GM10266 (cell line): ENCODE results near the gene SIAH3.

Experiments used
- DNase-seq: peaks from one replicate; pipeline ENCODE4 v3.0.0; 2012; ENCODE audit errors: extremely low spot score
- TF ChIP-seq, protein P1 (sequence below): IDR thresholded peaks from 2 replicates; pipeline ENCODE4 v1.5.1; 2012; ENCODE audit warnings: mild to moderate bottlenecking, low read depth; ENCODE audit not compliant: control insufficient read depth, insufficient read depth; ENCODE audit errors: missing control alignments

The SIAH3 gene

DNA sequence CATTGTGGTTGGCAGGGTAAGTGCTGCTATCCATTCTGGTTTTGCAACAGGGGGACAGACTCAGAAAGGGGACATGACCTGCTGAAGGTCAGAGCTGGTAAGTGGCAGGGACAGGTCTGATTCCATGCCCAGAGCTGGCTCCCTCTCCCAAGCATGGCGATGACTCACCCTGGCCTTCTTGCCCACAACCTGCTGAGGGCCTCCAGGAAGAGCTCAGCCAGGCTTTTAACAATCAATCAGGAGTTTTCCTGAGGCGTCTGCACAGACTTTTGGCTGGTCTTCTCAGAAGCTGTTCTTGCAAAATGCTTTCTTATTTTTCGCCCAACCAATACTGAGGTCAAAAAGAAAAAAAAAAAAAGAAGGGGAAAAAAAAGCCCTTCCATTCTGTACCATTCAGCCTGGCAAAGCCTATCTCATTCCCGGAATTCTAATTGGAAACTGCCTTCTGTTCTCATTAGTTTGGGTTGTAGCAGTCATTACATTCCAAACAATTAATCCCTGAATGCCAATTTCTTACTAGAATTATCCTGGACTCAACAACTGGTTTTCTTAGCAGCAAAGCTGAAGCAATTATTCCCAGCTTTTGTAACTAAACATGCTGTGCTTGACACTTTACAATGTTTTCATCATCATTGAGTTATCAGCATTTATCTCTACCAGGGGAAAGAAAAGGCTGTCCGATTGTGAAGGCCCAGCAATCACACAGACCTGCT, 17.7 kb downstream of the SIAH3 start:
- TF ChIP-seq, protein P1, sequence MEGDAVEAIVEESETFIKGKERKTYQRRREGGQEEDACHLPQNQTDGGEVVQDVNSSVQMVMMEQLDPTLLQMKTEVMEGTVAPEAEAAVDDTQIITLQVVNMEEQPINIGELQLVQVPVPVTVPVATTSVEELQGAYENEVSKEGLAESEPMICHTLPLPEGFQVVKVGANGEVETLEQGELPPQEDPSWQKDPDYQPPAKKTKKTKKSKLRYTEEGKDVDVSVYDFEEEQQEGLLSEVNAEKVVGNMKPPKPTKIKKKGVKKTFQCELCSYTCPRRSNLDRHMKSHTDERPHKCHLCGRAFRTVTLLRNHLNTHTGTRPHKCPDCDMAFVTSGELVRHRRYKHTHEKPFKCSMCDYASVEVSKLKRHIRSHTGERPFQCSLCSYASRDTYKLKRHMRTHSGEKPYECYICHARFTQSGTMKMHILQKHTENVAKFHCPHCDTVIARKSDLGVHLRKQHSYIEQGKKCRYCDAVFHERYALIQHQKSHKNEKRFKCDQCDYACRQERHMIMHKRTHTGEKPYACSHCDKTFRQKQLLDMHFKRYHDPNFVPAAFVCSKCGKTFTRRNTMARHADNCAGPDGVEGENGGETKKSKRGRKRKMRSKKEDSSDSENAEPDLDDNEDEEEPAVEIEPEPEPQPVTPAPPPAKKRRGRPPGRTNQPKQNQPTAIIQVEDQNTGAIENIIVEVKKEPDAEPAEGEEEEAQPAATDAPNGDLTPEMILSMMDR, result no peak
- DNase-seq, result no peak

DNA sequence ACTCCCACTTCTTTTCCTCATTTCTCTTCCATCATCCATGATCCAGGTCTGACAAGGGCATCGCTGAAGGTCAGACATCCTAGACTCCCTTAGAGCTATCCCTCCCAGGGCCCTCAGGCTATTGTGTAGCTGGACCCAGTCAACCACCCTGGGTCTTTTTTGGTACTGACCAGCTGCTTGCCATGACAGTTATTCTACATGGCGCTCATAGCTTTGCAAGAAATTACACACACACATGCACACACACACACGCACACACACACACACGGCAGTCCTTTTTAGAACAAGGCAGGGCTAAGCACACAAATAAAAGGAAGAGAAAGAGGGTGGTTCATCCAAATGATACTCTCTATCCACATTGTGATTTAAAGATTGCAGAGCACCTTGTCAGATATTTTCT, 18.3 kb downstream of the SIAH3 start:
- no peak for DNase-seq
- TF ChIP-seq, protein P1, result no peak

DNA sequence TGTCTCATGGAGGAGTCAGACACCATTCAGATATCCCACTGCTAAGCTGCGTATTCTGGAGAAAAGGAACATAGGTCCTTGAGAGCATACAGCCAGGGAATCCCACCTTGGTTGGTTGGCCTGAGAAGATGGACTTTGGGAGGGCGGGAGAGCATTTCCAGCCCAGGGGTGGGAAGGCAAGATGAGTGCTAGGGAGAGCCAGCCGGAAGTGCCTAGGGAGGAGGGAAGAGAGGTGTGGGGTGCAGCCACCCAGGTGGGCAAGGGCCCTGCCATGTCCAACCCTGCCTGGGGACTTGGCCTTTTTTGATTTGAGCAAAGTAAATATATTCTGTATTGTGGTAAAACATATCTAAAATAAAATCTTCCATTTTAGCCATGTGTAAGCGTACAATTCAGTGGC, 19.7 kb downstream of the SIAH3 start:
- no peak for DNase-seq
- TF ChIP-seq, protein P1, result no peak

DNA sequence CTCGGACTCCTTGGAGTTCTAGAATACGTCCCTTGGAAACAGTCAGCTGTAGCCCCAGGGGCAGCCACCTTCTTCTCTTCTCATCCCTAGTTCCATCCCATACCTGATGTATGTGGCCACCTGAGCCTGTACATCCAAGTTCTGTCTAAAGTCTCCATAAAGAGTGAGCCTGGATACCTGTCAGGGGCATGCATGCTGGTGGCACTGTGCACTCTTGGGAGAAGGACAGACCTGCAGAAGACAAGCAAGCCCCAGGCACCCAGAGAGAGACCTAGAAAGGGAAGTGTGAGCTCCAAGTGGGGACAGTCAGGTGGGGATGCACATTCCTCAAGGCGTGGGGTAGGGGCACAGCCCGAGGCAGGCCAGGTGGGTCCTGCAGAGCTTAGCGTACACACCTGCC, 21.4 kb downstream of the SIAH3 start:
- TF ChIP-seq, protein P1, result no peak

DNA sequence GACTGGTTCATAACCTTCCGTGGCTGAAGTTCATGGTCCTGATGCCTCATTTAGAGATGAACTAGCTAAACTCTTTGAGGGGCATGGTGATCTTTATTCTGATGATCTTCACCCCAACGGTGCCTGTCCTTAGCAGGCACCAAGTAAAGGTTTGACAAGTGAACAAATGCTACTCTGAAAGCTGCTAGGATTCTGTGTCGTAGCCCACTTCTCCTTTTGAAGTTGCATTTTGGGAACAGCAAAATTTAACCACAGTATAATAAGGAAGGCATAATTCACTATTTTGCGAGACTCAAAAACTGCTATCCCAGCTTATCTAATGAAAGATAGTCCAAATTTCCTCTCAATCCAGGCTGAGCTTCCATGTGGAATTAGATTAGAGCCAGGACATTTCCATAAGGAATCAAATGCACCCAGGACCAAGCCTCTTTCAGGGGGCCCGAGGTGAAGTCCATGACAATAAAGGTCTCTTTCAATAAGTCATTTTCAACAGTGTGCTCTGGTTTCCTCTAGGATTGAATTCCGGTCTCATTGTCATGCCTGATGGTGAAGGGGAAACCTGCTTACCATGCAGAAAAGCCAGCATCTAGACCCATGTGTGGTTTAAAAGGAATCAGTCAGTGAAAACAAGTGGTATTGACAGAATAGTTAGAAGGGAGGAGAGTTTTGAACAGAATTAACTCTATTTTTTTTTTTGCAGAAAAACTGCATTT, 23.1 kb downstream of the SIAH3 start:
- TF ChIP-seq, protein P1, result no peak
- no peak for DNase-seq

More for the DNA sequence above, 21.4 kb downstream of the SIAH3 start:
- no peak for DNase-seq

DNA sequence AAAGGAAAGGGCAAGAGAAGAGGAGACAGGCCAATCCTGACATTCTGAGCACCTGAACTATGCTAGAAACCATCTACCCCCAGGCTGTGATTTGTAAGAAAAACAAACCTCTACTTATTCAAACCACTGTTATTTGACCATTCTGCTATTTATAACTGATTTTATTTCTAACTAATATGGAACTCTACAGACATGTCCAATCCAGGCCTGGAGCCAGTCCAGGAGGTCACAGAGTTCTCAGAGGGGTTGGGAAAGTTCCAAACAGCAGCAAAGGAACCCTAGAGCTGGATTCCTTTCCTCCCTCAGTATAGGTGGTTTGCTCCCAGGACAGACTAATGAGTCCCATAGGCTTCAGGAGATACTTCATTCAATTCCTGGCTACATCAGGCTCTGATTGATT, 24.2 kb downstream of the SIAH3 start:
- TF ChIP-seq, protein P1, result no peak
- no peak for DNase-seq

DNA sequence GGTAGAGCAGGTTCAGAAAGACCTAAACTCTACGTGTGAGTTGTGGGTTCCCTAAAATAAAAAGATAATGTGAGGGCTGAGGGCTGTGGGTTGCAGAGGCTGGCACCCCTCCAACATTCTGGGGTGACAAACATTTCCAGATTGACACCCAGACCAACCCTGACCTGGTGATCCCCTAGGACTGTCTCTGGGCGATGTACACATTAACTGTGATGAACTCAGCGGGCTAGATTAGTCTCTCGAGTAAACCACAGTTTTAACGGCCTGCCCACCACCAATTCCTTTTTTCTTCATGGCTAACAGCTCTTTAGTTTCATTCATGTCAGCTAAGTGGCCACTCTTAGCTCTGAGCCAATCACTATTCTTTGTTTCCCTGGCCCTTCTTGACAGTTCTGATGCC, 24.8 kb downstream of the SIAH3 start:
- DNase-seq, result peak; percentile 25
- TF ChIP-seq, protein P1, result no peak
